Psoas muscle (tissue), 8 donors: ENCODE measurements around the gene KIF9. TPM values are rescaled to one million over a fixed set of nuclear protein-coding genes. Genes with fewer than 3 reads are reported as not detected.

Experiments
- ATAC-seq, 4 donors: fragments of 200-7000 bp; cut with Tn5 transposase; one replicate each; pipeline ENCODE4 v1.9.1; 2020; ENCODE audit warnings: moderate library complexity in 3 of 4, mild to moderate bottlenecking in 2 of 4
- DNase-seq, 2 donors: peaks; one replicate each; pipeline ENCODE4 v3.0.0-alpha.2; 2020
- H3K27ac ChIP-seq: fragments of 200-600 bp; one replicate; pipeline ENCODE4 v1.8.0; 2022
- H3K27me3 ChIP-seq, 3 donors: fragments of 200-600 bp in 1 of 3; one replicate each; pipeline versions ENCODE4 v1.6.1 to v1.8.0; 2013 to 2022; ENCODE audit warnings: low read length in 2 of 3, mild to moderate bottlenecking in 2 of 3, moderate library complexity in 1 of 3; ENCODE audit not compliant: insufficient read depth in 3 of 3
- H3K36me3 ChIP-seq, 2 donors: fragments of 200-600 bp in 1 of 2; one replicate each; pipeline versions ENCODE4 v1.6.1 to v1.8.0; 2013 to 2022; ENCODE audit warnings: low read depth in 1 of 2, mild to moderate bottlenecking in 1 of 2, moderate library complexity in 1 of 2; ENCODE audit not compliant: insufficient read depth in 1 of 2
- H3K4me1 ChIP-seq: fragments of 200-600 bp; one replicate; pipeline ENCODE4 v1.8.0; 2022
- H3K4me3 ChIP-seq: fragments of 200-600 bp; one replicate; pipeline ENCODE4 v1.8.0; 2022; ENCODE audit warnings: mild to moderate bottlenecking
- H3K9me3 ChIP-seq: fragments of 200-600 bp; one replicate; pipeline ENCODE4 v1.8.0; 2022
- WGBS, 3 donors: extraction: QIAGEN DNeasy Blood & Tissue Kit; methylation state at CpG; one replicate each; pipeline versions ENCODE4 v1.1.6 to v1.1.7; 2013; 5-methylcytosine and 5-hydroxymethylcytosine counted together
- intact Hi-C, 2 donors: fragments of 100-400 bp; cut with DNase I; formaldehyde crosslinking; loops; one replicate each; pipeline versions ENCODE4 v1.11.0 to v1.14.2; 2022
- polyA plus RNA-seq, 3 donors: library from polyadenylated mRNA; stranded (reverse); fragments of 200-250 nt; gene quantifications; one replicate each; pipeline ENCODE4 v1.2.3, GENCODE V29; 2013
- total RNA-seq, 4 donors: library from RNA; stranded (reverse); fragmentation: NEBNext Ultra II Directional in 2 of 4; extraction: Animal tissue kit (Norgen Biotek cat#: 25700) in 2 of 4; gene quantifications; one replicate each; pipeline versions ENCODE4 v1.2.1 to v1.2.4, GENCODE V29; 2021 to 2023
- TF ChIP-seq, protein P1 (sequence below): fragments of 200-600 bp; IDR thresholded peaks from one replicate; pipeline ENCODE4 v1.8.0; 2022; ENCODE audit warnings: antibody characterized with exemption
- donor health status: healthy with polysubstance abuse.
- donor health status: DM: no; HTN: no; CAD: no; lungs with moderate emphysema.
- donor health status: Bipolar disorder and iron deficiency.
- donor health status: healthy.
- donor health status: DM: yes; HTN: yes; CAD: no.
- donor health status: DM: no; HTN: no; CAD: no.
- donor health status: DM: no; HTN: no; CAD: no.
- donor health status: DM: yes; HTN: yes; CAD: no.

The KIF9 gene
- total and polyA plus RNA-seq, 7 donors, result 3.5 to 15.5 (median 5.9) TPM

DNA sequence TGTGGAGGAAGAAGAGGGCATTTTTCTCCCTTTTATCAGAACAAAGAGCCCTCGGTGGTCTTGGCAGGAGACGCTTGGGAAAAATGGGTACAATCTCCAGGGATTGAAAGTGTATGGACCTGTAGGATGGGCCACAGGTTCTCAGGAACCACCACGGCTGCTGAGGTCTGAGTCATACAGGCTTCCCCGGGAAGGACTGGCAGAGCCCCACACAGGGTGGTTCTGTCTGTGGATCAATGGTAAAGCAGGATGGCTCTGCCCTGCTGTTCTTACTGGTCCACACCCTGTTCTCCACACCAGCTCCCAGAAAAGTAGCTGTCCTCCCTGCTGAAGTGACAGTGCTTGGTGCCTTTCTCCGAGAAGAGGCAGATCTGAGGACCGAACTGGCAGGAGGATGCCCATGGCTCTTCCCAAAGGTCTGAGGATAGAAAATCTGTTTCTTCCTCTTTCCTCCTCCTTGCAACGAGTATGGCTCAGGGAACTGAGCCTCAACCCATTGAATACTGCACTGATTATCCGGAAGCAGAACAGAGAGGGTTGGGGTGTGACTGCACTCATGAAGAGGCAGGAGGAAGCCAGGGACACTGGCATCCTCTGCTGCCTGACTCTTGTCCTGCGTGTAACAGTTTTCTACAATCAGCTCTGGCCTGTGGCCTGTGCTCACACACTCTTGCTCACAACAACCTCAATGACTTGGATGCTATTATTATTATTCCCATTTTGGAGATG lies 39.0 kb downstream of the KIF9 start:
- Histone ChIP-seq H3K4me1 (no peaks in the 10 kb centered on the region), H3K27ac (no peak overlapping the region), H3K27me3 (no peaks in the 10 kb centered on the region), H3K36me3 (no peaks in the 10 kb centered on the region), H3K4me3 (no peak overlapping the region), H3K9me3 (no peaks in the 10 kb centered on the region)
- ATAC-seq, result no peak
- no peak for DNase-seq
- intact Hi-C loops, result no loop called here
- TF ChIP-seq, protein P1, sequence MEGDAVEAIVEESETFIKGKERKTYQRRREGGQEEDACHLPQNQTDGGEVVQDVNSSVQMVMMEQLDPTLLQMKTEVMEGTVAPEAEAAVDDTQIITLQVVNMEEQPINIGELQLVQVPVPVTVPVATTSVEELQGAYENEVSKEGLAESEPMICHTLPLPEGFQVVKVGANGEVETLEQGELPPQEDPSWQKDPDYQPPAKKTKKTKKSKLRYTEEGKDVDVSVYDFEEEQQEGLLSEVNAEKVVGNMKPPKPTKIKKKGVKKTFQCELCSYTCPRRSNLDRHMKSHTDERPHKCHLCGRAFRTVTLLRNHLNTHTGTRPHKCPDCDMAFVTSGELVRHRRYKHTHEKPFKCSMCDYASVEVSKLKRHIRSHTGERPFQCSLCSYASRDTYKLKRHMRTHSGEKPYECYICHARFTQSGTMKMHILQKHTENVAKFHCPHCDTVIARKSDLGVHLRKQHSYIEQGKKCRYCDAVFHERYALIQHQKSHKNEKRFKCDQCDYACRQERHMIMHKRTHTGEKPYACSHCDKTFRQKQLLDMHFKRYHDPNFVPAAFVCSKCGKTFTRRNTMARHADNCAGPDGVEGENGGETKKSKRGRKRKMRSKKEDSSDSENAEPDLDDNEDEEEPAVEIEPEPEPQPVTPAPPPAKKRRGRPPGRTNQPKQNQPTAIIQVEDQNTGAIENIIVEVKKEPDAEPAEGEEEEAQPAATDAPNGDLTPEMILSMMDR, result no peak
- 80 to 89% (median 87%) methylated on average over 9 of the region's 9 CpGs for WGBS, 3 donors

DNA sequence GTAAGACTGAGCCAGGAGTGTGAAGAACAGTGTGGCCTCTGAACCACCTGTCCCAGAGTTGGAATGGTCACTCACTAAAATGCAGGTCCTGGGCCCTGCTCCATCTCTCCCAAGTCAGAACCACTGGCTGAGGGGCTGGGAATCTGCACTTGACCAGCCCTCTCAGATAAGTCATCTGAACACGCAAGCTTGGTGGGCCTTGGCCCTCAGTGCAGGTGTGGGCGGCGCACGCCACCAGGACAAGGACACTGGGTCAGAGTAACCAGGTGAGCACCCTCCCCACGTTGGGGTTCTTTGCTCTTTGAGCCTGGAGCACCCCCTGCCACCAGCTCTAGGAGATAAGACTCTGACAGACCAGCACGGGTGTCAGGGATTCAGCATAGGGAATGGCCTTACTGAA lies 42.7 kb downstream of the KIF9 start:
- no peak for ATAC-seq
- Histone ChIP-seq H3K36me3 (no peaks in the 10 kb centered on the region), H3K27ac (no peak overlapping the region), H3K4me3 (no peak overlapping the region), H3K4me1 (no peaks in the 10 kb centered on the region), H3K27me3 (no peaks in the 10 kb centered on the region), H3K9me3 (no peaks in the 10 kb centered on the region)
- 88 to 93% (median 93%) methylated on average over 5 to 6 of the region's 6 CpGs for WGBS, 3 donors
- TF ChIP-seq, protein P1, result no peak
- no peak for DNase-seq
- intact Hi-C loops, result no loop called here

DNA sequence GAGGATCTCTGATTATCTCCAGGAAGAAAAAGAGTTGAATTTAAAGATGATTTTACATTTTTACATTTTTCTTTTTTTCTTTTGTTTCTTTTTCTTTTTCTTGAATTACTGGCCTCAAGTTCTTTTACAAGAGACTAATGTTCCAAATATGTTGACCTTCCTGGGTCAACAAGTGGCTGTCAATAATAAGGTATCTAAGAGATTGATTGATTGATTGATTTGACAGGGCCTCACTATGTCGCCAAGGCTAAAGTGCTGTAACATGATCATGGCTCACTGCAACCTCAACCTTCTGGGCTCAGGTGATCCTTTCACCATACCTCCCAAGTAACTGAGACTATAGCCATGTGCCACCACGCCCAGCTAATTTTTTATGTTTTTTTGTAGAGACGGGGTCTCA lies 44.6 kb downstream of the KIF9 start:
- DNase-seq, result no peak
- TF ChIP-seq, protein P1, result no peak

DNA sequence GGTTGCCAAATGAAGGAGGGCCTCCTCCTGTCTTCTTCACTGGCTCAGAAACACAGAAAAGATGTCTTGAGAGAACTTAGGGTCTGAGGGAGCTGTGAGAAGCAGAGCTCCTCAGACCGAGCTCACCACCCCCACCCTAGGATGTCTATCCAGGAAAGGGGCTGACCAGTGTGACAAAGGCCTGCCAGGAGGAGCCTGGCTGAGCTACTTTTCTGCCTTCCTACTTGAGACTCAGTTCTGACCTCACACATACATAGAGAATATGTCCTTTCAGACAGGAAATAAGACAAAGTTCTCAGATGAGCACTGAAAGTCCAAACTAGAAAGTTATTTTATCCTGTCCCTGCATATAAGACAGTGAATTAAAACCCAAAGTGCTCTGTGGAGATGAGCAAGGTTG lies 54.5 kb downstream of the KIF9 start:
- intact Hi-C loops, result no loop called here
- ATAC-seq (no peak), DNase-seq (no peak)
- H3K27me3 ChIP-seq, result no peaks in the 10 kb centered on the region
- no peak overlapping the region for H3K27ac ChIP-seq
- no peaks in the 10 kb centered on the region for H3K4me1 ChIP-seq
- H3K9me3 ChIP-seq, result no peaks in the 10 kb centered on the region
- H3K4me3 ChIP-seq, result no peak overlapping the region
- 57 to 63% (median 60%) methylated on average over 1 of the region's 1 CpG for WGBS, 3 donors
- no peaks in the 10 kb centered on the region for H3K36me3 ChIP-seq
- TF ChIP-seq, protein P1, result no peak

More for the DNA sequence above, 44.6 kb downstream of the KIF9 start:
- 89 to 95% (median 91%) methylated on average over 3 of the region's 3 CpGs for WGBS, 3 donors
- Histone ChIP-seq H3K27me3 (no peaks in the 10 kb centered on the region), H3K27ac (no peak overlapping the region), H3K36me3 (no peaks in the 10 kb centered on the region), H3K4me3 (no peak overlapping the region), H3K9me3 (no peaks in the 10 kb centered on the region), H3K4me1 (no peaks in the 10 kb centered on the region)
- ATAC-seq, result no peak
- intact Hi-C loops, result no loop called here

DNA sequence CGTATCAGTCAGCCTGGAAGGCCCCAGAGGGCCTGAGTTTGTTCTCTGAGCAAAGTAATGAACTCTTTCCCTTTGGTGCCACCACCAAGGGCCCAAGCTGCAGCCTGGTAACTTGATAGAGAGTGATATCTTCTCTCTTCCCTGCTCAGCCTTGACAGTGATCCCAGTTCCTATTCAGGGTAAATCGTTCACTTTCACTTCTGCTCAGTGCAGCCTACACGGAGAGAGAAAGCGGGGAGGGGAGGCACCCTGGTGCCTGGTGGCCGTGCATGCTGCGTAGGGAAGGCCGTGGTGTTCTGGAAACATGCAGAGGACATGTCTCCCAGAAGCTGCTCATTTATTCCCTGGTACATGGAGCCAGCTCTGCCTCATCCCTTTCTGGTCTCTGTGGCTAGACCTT lies 54.9 kb downstream of the KIF9 start:
- TF ChIP-seq, protein P1, result no peak
- H3K4me3 ChIP-seq, result no peak overlapping the region
- 74 to 78% (median 78%) methylated on average over 7 of the region's 7 CpGs for WGBS, 3 donors
- H3K27me3 ChIP-seq, result no peaks in the 10 kb centered on the region
- H3K9me3 ChIP-seq, result no peaks in the 10 kb centered on the region
- H3K4me1 ChIP-seq, result no peaks in the 10 kb centered on the region
- H3K27ac ChIP-seq, result no peak overlapping the region
- DNase-seq (no peak), ATAC-seq (no peak)
- H3K36me3 ChIP-seq, result no peaks in the 10 kb centered on the region
- intact Hi-C loops, result no loop called here
